Activated CD8-positive, alpha-beta T cell treated with anti-CD3 and anti-CD28 coated beads for 36 hours (primary cell): Measurements from ENCODE around the gene SNAP91. TPM values are rescaled to one million over a fixed set of nuclear protein-coding genes. Genes with fewer than 3 reads are reported as not detected.

ENCODE experiments used
- ATAC-seq: fragments of 200-7000 bp; cut with Tn5 transposase; one replicate; pipeline ENCODE4 v1.10.0; 2021; ENCODE audit warnings: mild to moderate bottlenecking, moderate library complexity
- CTCF ChIA-PET: fragments of 350-600 bp; sonication (Branson Sonifier 250); formaldehyde crosslinking; loops from one replicate; lab custom pipeline; 2021; ENCODE audit warnings: antibody characterized with exemption; lab: Charles Lee
- POLR2A ChIA-PET: fragments of 350-600 bp; sonication (Branson Sonifier 250); formaldehyde crosslinking; loops from one replicate; lab custom pipeline; 2021; ENCODE audit warnings: antibody characterized with exemption; lab: Charles Lee
- DNase-seq: peaks from one replicate; pipeline ENCODE4 v3.0.0-alpha.2; 2020
- H3K27ac Mint-ChIP-seq: one replicate; pipeline ENCODE4 v1.8.0; 2021; ENCODE audit warnings: mild to moderate bottlenecking, mixed read lengths
- H3K27me3 Mint-ChIP-seq: one replicate; pipeline ENCODE4 v1.8.0; 2021; ENCODE audit warnings: mixed read lengths
- H3K36me3 Mint-ChIP-seq: one replicate; pipeline ENCODE4 v1.8.0; 2021; ENCODE audit warnings: low read depth, mixed read lengths
- H3K4me1 Mint-ChIP-seq: one replicate; pipeline ENCODE4 v1.8.0; 2021; ENCODE audit warnings: low read depth, mixed read lengths
- H3K4me3 Mint-ChIP-seq: one replicate; pipeline ENCODE4 v1.8.0; 2021; ENCODE audit warnings: mild to moderate bottlenecking, moderate library complexity, mixed read lengths
- H3K9me3 Mint-ChIP-seq: one replicate; pipeline ENCODE4 v1.8.0; 2021; ENCODE audit warnings: mixed read lengths
- intact Hi-C: fragments of 100-400 bp; cut with micrococcal nuclease; formaldehyde crosslinking; loops from one replicate; pipeline ENCODE4 v1.10.0; 2022
- total RNA-seq, 2 experiments: library from RNA; stranded (reverse); gene quantifications; one replicate each; pipeline ENCODE4 v1.2.3, GENCODE V29; 2021
- TF ChIP-seq, protein P1 (sequence below): fragments of 200-600 bp; IDR thresholded peaks from one replicate; pipeline ENCODE4 v1.8.0; 2022; ENCODE audit warnings: antibody characterized with exemption, mild to moderate bottlenecking

SNAP91 gene
- total RNA-seq, 2 experiments from 2014 or later: not detected

DNA sequence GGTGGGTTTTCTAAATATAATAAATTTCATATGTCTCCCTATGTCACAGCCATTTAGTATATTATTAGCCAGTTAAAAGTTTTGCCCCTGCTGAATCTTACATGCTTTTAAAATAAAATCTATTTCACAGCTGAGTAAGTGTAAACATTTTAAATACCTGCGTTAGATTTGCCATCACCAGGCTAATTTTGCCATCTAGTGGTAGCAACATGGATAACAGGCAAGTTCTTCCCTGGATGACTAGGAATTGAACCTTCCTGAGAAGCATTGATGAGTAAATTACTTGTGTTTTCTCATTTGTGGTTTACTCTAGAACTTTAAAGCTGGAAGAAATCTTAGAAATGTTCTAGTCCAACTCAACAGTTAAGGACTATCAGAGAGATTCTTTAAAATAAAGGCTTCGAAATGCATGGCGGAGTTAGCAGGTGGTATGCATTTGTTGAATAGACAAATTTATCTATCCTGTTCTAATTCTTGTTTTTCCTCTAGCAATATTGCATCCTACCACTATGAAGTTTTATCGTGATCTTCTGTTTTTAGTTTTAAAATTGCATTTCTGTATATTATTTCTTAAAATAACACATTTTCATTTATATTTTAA is 193.9 kb downstream of the SNAP91 start:
- ChIA-PET POLR2A (no interaction called here), CTCF (interaction anchor here (0.7 to 9.9 kb wide), 17 partner anchors 10 to 448 kb away, joined by 3 to 156 read pairs (median 4); partner anchors contain the start of genes DOP1A and UBE3D)
- DNase-seq (peak; percentile 12), ATAC-seq (peak; percentile 42)
- no peak overlapping the region for H3K27ac Mint-ChIP-seq
- H3K4me3 Mint-ChIP-seq: no peak overlapping the region
- TF ChIP-seq, protein P1, sequence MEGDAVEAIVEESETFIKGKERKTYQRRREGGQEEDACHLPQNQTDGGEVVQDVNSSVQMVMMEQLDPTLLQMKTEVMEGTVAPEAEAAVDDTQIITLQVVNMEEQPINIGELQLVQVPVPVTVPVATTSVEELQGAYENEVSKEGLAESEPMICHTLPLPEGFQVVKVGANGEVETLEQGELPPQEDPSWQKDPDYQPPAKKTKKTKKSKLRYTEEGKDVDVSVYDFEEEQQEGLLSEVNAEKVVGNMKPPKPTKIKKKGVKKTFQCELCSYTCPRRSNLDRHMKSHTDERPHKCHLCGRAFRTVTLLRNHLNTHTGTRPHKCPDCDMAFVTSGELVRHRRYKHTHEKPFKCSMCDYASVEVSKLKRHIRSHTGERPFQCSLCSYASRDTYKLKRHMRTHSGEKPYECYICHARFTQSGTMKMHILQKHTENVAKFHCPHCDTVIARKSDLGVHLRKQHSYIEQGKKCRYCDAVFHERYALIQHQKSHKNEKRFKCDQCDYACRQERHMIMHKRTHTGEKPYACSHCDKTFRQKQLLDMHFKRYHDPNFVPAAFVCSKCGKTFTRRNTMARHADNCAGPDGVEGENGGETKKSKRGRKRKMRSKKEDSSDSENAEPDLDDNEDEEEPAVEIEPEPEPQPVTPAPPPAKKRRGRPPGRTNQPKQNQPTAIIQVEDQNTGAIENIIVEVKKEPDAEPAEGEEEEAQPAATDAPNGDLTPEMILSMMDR: peak; percentile 77
- intact Hi-C loops: loop anchor here (1.0 to 5.0 kb wide), 2 partner anchors 293 to 443 kb away; no protein-coding TSS in a partner anchor
- no peaks in the 10 kb centered on the region for H3K36me3 Mint-ChIP-seq
- H3K9me3 Mint-ChIP-seq: no peaks in the 10 kb centered on the region
- H3K4me1 Mint-ChIP-seq: peaks cover 6% of the 10 kb centered on the region
- peaks cover 23% of the 10 kb centered on the region for H3K27me3 Mint-ChIP-seq

DNA sequence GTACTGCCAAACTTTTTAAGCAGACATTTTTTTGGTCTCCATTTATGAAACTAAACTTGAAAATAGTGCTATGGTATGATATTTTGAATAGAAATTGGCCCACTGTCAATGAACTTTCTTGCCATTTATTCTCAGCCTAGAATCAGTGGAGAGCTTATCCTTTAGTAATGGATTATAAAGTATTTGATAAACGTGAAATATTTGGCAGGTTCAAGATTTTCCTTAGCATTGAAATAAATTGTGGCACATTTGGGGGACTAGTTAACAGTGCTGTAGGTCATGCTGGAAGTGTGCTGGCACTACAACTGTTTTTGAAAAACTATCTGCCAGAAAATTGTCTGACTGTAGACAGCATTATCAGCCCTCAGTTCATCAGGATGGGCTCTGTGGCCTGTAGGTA is 194.4 kb downstream of the SNAP91 start:
- TF ChIP-seq, protein P1: no peak
- Mint-ChIP-seq H3K9me3 (no peaks in the 10 kb centered on the region), H3K4me3 (no peak overlapping the region), H3K36me3 (no peaks in the 10 kb centered on the region), H3K4me1 (peaks cover 6% of the 10 kb centered on the region), H3K27ac (no peak overlapping the region), H3K27me3 (peaks cover 23% of the 10 kb centered on the region)
- intact Hi-C loops: loop anchor here (5.0 kb wide), 1 partner anchor 442 kb away; no protein-coding TSS in a partner anchor
- ChIA-PET CTCF (interaction anchor here (0.7 to 9.9 kb wide), 20 partner anchors 9 to 448 kb away, joined by 3 to 156 read pairs (median 4); partner anchors contain the start of genes DOP1A and UBE3D), POLR2A (no interaction called here)
- no peak for ATAC-seq
- no peak for DNase-seq

DNA sequence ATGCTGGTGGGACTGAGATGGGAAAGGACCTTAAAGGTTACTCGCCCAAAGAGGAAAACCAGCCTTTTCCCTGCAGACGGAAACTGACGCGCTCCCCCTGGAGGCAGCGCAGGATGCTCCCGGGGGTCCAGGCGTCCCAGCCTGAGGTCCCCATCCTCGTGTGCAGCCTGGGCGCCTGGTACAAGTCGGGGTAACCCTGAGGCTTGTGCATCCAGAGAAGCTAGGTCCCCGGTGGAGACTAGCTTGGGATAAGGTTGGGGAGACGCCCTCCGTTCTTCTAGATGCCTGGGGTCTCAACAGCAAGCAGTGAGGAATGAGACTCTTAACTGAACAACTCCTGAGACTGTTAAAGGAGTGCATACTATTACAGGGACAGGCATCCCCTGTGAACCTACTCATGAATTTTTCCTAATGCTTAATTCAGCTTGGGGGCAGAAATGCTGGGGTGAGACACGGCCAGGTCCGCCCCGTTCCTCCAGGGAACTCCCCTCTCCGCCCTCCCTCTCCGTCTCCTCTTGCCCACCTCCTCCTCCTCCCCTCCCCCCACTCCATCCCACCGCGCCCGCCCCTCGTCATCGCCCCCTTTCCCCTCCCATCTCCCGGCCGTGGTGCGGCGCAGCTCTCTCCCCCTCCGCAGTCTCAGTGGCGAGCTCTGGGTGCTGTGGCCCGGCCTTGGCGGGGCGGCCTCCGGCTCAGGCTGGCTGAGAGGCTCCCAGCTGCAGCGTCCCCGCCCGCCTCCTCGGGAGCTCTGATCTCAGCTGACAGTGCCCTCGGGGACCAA is 196.8 kb downstream of the SNAP91 start, which contains the start of gene PRSS35:
PRSS35 (plus strand) TSS at position 634 of the 781 bp plus-strand sequence. CDS start 10,908 bp downstream, outside the sequence.
- POLR2A ChIA-PET: no interaction called here
- Mint-ChIP-seq H3K27ac (no peak within 1 kb of the TSS), H3K4me1 (peaks cover 6% of the 10 kb centered on the region), H3K9me3 (no peaks in the 10 kb centered on the region), H3K27me3 (peaks cover 23% of the 10 kb centered on the region), H3K4me3 (peak within 1 kb of the TSS; percentile 26), H3K36me3 (no peaks in the 10 kb centered on the region)
- DNase-seq (peak; percentile 29), ATAC-seq (peak; percentile 72)
- TF ChIP-seq, protein P1: peak; percentile 38
- CTCF ChIA-PET: interaction anchor here (0.7 to 9.9 kb wide), 10 partner anchors 9 to 445 kb away, joined by 3 to 156 read pairs (median 4); partner anchors contain the start of genes DOP1A and UBE3D
- intact Hi-C loops: loop anchor here (5.0 kb wide), 1 partner anchor 440 kb away; no protein-coding TSS in a partner anchor

DNA sequence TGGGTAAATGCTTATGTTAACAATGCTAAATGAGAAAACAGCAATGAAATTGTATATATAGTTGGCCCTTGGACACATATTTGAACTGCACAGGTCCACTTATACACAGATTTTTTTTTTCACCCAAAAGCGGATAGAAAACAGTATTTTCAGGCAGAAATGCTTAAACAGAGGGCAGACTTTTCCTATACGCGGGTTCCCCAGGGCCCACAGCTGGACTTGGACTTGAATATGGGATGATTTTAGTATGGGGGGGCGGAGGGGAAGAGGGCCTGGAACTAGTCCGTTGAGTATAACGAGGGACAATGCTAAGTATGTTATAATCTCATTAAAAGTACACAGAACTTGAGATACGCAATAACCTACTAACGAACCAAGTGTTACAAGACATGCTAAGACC is 197.6 kb downstream of the SNAP91 start:
- no peak for DNase-seq
- POLR2A ChIA-PET: no interaction called here
- Mint-ChIP-seq H3K4me3 (no peak overlapping the region), H3K9me3 (no peaks in the 10 kb centered on the region), H3K36me3 (no peaks in the 10 kb centered on the region), H3K4me1 (peaks cover 6% of the 10 kb centered on the region), H3K27me3 (peaks cover 18% of the 10 kb centered on the region), H3K27ac (no peak overlapping the region)
- no peak for ATAC-seq
- CTCF ChIA-PET: interaction anchor here (1.1 to 9.9 kb wide), 6 partner anchors 25 to 444 kb away, joined by 3 to 156 read pairs (median 19); partner anchors contain the start of genes DOP1A and UBE3D
- TF ChIP-seq, protein P1: no peak
- intact Hi-C loops: loop anchor here (5.0 kb wide), 1 partner anchor 439 kb away; no protein-coding TSS in a partner anchor
